Measurements from ENCODE around the gene CRELD1. TPM values are rescaled to one million over a fixed set of nuclear protein-coding genes. Genes with fewer than 3 reads are reported as not detected.

CRELD1 gene
- total RNA-seq, 1 experiment from 2014 or later: 18.7 TPM

DNA sequence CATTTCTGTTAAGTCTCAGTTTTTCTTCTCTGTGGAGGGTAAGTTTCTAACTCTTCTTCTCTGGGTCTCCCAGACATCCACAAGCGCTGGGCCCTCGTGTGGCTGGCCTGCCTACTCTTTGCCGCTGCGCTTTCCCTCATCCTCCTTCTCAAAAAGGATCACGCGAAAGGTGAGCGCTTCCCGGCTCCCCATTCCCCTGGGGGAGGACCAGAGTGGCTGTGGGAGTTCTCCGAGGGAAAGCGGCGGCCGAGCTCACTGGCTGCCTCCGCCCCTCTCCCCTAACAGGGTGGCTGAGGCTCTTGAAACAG lies 1.1 kb upstream of the CRELD1 start:
- Histone ChIP-seq H3K79me2 (ENCODE audit: insufficient read depth, low read length) (no peaks in the 10 kb centered on the region), H3K36me3 (ENCODE audit: control insufficient read depth in 1 of 2, insufficient read depth in 2 of 2, low read length in 2 of 2) (peaks cover 0 to 4% of the 10 kb centered on the region in 2 experiments; a peak in 1 of 4 replicates), H3K4me2 (ENCODE audit: low read length) (peak overlapping the region; percentile 87), H3K27me3 (ENCODE audit: insufficient read depth, low read length) (no peaks in the 10 kb centered on the region), H3K27ac (ENCODE audit: low read depth, low read length) (peak overlapping the region; percentile 84), H3K9me2 (ENCODE audit: insufficient read depth) (no peaks in the 10 kb centered on the region), H2AFZ (ENCODE audit: low read depth, low read length, poor library complexity, severe bottlenecking) (no peak overlapping the region), H3K4me3 (replicated peaks in 1 of 2; ENCODE audit: low read depth in 1 of 2, low read length in 2 of 2) (peak overlapping the region; percentile 52 to 69), H4K20me1 (ENCODE audit: insufficient read depth) (no peaks in the 10 kb centered on the region), H3K9me3 (ENCODE audit: control insufficient read depth in 1 of 2, insufficient read depth in 1 of 2, low read depth in 1 of 2, low read length in 2 of 2) (no peaks in the 10 kb centered on the region), H3K9ac (ENCODE audit: low read length) (peak overlapping the region; percentile 73), H3K4me1 (ENCODE audit: control insufficient read depth in 1 of 2, insufficient read depth in 2 of 2, low read length in 2 of 2) (peaks cover 9 to 24% of the 10 kb centered on the region in 2 experiments)
- CTCF ChIA-PET: interaction anchor here (0.7 to 6.2 kb wide), 11 partner anchors 12 to 364 kb away, joined by 3 to 65 read pairs (median 5); partner anchors contain the start of genes IL17RC and RPUSD3
- DNase-seq (ENCODE audit: low read depth, low spot score): no peak
- BruUV-seq (replicated peaks): no TSS peak
- POLR2A ChIA-PET: interaction anchor here (1.4 to 3.0 kb wide), 4 partner anchors 14 to 390 kb away, joined by 4 to 27 read pairs (median 4); partner anchors contain the start of gene ARPC4
- intact Hi-C loops (cut with micrococcal nuclease): loop anchor here (5.0 kb wide), 3 partner anchors 40 to 215 kb away; partner anchors contain the start of genes JAGN1 and RPUSD3
- no peak for ATAC-seq
- TF ChIP-seq POLR2A (IDR thresholded peaks at IDR 0.05; ENCODE audit: borderline replicate concordance, extremely low read depth, insufficient read depth, insufficient read length): no peak
- TF ChIP-seq TCF7L2 (IDR thresholded peaks at IDR 0.05; ENCODE audit: borderline replicate concordance, extremely low read depth, insufficient read depth, insufficient read length): no peak
- no peak for TF ChIP-seq EGR1 (IDR thresholded peaks at IDR 0.05; ENCODE audit: low read depth)
- TF ChIP-seq EZH2 (IDR thresholded peaks at IDR 0.05): no peak
- RAD21 ChIA-PET (ENCODE audit: low non-redundant PET in 1 of 2, low total read pairs in 2 of 2, uncharacterized antibody in 2 of 2, unreplicated experiment in 2 of 2): interaction anchor here in 1 of 2 experiments (0.6 kb wide), 1 partner anchor 390 kb away, joined by 3 read pairs; no protein-coding TSS in a partner anchor

DNA sequence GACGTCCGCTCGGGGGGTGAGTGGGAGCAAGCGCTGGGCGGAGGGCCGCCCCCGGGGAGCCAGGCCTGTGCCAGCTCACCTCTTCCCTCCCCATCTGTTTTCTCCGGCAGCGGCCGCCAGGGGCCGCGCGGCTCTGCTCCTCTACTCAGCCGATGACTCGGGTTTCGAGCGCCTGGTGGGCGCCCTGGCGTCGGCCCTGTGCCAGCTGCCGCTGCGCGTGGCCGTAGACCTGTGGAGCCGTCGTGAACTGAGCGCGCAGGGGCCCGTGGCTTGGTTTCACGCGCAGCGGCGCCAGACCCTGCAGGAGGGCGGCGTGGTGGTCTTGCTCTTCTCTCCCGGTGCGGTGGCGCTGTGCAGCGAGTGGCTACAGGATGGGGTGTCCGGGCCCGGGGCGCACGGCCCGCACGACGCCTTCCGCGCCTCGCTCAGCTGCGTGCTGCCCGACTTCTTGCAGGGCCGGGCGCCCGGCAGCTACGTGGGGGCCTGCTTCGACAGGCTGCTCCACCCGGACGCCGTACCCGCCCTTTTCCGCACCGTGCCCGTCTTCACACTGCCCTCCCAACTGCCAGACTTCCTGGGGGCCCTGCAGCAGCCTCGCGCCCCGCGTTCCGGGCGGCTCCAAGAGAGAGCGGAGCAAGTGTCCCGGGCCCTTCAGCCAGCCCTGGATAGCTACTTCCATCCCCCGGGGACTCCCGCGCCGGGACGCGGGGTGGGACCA lies 632 bp upstream of the CRELD1 start:
- DNase-seq (ENCODE audit: low read depth, low spot score) (peak; percentile 43), ATAC-seq (peak; percentile 74)
- Histone ChIP-seq H3K79me2 (ENCODE audit: insufficient read depth, low read length) (no peaks in the 10 kb centered on the region), H3K36me3 (ENCODE audit: control insufficient read depth in 1 of 2, insufficient read depth in 2 of 2, low read length in 2 of 2) (peaks cover 0 to 4% of the 10 kb centered on the region in 2 experiments; a peak in 1 of 4 replicates), H3K4me1 (ENCODE audit: control insufficient read depth in 1 of 2, insufficient read depth in 2 of 2, low read length in 2 of 2) (peaks cover 9 to 24% of the 10 kb centered on the region in 2 experiments), H3K9me2 (ENCODE audit: insufficient read depth) (no peaks in the 10 kb centered on the region), H3K27me3 (ENCODE audit: insufficient read depth, low read length) (no peaks in the 10 kb centered on the region), H4K20me1 (ENCODE audit: insufficient read depth) (no peaks in the 10 kb centered on the region), H3K9me3 (ENCODE audit: control insufficient read depth in 1 of 2, insufficient read depth in 1 of 2, low read depth in 1 of 2, low read length in 2 of 2) (no peaks in the 10 kb centered on the region), H3K4me2 (ENCODE audit: low read length) (peak overlapping the region; percentile 87), H3K9ac (ENCODE audit: low read length) (peak overlapping the region; percentile 73), H3K4me3 (replicated peaks in 1 of 2; ENCODE audit: low read depth in 1 of 2, low read length in 2 of 2) (peak overlapping the region; percentile 52 to 69), H2AFZ (ENCODE audit: low read depth, low read length, poor library complexity, severe bottlenecking) (no peak overlapping the region), H3K27ac (ENCODE audit: low read depth, low read length) (peak overlapping the region; percentile 84)
- ChIA-PET POLR2A (interaction anchor here (1.0 to 3.0 kb wide), 6 partner anchors 10 to 390 kb away, joined by 3 to 27 read pairs (median 4); partner anchors contain the start of gene ARPC4), CTCF (interaction anchor here (0.7 to 6.2 kb wide), 14 partner anchors 12 to 630 kb away, joined by 3 to 65 read pairs (median 4); partner anchors contain the start of genes IL17RC and RPUSD3), RAD21 (ENCODE audit: low non-redundant PET in 1 of 2, low total read pairs in 2 of 2, uncharacterized antibody in 2 of 2, unreplicated experiment in 2 of 2) (interaction anchor here (0.6 to 0.8 kb wide), 3 partner anchors 13 to 389 kb away, joined by 3 to 6 read pairs (median 4); partner anchors contain the start of gene IL17RE (in 1 of the 2))
- TSS peak; percentile 83 for BruUV-seq (replicated peaks)
- intact Hi-C loops (cut with micrococcal nuclease): loop anchor here (5.0 kb wide), 3 partner anchors 41 to 216 kb away; partner anchors contain the start of genes JAGN1 and RPUSD3
- TF ChIP-seq RAD21 (IDR thresholded peaks at IDR 0.05; ENCODE audit: low read depth): peak; percentile 59
- TF ChIP-seq ZNF274 (IDR thresholded peaks at IDR 0.05; ENCODE audit: low read depth, low read length): no peak
- TF ChIP-seq YY1 (IDR thresholded peaks at IDR 0.05; ENCODE audit: extremely low read depth, insufficient replicate concordance, low read depth, low read length): peak; percentile 40
- TF ChIP-seq, protein P1, sequence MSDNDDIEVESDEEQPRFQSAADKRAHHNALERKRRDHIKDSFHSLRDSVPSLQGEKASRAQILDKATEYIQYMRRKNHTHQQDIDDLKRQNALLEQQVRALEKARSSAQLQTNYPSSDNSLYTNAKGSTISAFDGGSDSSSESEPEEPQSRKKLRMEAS (IDR thresholded peaks at IDR 0.05): no peak; the same call in 1 of the 2 replicates
- TF ChIP-seq EZH2phosphoT487 (IDR thresholded peaks at IDR 0.05; ENCODE audit: borderline replicate concordance): no peak
- TF ChIP-seq POLR2A (IDR thresholded peaks at IDR 0.05; ENCODE audit: borderline replicate concordance, extremely low read depth, insufficient read depth, insufficient read length): no peak
- peak; percentile 35; the same call in 1 of the 2 replicates for TF ChIP-seq POLR2AphosphoS5 (IDR thresholded peaks at IDR 0.05; ENCODE audit: low read depth, low read length)
- TF ChIP-seq, protein P2, sequence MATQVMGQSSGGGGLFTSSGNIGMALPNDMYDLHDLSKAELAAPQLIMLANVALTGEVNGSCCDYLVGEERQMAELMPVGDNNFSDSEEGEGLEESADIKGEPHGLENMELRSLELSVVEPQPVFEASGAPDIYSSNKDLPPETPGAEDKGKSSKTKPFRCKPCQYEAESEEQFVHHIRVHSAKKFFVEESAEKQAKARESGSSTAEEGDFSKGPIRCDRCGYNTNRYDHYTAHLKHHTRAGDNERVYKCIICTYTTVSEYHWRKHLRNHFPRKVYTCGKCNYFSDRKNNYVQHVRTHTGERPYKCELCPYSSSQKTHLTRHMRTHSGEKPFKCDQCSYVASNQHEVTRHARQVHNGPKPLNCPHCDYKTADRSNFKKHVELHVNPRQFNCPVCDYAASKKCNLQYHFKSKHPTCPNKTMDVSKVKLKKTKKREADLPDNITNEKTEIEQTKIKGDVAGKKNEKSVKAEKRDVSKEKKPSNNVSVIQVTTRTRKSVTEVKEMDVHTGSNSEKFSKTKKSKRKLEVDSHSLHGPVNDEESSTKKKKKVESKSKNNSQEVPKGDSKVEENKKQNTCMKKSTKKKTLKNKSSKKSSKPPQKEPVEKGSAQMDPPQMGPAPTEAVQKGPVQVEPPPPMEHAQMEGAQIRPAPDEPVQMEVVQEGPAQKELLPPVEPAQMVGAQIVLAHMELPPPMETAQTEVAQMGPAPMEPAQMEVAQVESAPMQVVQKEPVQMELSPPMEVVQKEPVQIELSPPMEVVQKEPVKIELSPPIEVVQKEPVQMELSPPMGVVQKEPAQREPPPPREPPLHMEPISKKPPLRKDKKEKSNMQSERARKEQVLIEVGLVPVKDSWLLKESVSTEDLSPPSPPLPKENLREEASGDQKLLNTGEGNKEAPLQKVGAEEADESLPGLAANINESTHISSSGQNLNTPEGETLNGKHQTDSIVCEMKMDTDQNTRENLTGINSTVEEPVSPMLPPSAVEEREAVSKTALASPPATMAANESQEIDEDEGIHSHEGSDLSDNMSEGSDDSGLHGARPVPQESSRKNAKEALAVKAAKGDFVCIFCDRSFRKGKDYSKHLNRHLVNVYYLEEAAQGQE (IDR thresholded peaks at IDR 0.05; ENCODE audit: low read depth): no peak
- peak; percentile 57 for TF ChIP-seq EGR1 (IDR thresholded peaks at IDR 0.05; ENCODE audit: low read depth)
- peak; percentile 64; the same call in 1 of the 2 replicates for TF ChIP-seq ZFX (IDR thresholded peaks at IDR 0.05)

Data from HCT116 (cell line).